Right lobe of liver (tissue), 4 donors: ENCODE results near the gene CAMTA1.

ENCODE experiments used
- POLR2A ChIP-seq: fragments of 450-650 bp; IDR thresholded peaks from one replicate; pipeline ENCODE4 v1.6.1; 2017; ENCODE audit warnings: antibody characterized with exemption, mild to moderate bottlenecking
- TF ChIP-seq, protein P1 (sequence below), 4 donors: fragments of 200-600 bp in 3 of 4; fragments of 450-650 bp in 1 of 4; IDR thresholded peaks; one replicate each; pipeline versions ENCODE4 v1.5.1 to v1.8.0; 2016 to 2022; ENCODE audit warnings: antibody characterized with exemption in 4 of 4, mild to moderate bottlenecking in 2 of 4
- donor health status: DM: no; HTN: no; CAD: no.
- donor health status: DM: no; HTN: no; CAD: no.
- donor health status: DM: no; HTN: yes; CAD: no.

DNA sequence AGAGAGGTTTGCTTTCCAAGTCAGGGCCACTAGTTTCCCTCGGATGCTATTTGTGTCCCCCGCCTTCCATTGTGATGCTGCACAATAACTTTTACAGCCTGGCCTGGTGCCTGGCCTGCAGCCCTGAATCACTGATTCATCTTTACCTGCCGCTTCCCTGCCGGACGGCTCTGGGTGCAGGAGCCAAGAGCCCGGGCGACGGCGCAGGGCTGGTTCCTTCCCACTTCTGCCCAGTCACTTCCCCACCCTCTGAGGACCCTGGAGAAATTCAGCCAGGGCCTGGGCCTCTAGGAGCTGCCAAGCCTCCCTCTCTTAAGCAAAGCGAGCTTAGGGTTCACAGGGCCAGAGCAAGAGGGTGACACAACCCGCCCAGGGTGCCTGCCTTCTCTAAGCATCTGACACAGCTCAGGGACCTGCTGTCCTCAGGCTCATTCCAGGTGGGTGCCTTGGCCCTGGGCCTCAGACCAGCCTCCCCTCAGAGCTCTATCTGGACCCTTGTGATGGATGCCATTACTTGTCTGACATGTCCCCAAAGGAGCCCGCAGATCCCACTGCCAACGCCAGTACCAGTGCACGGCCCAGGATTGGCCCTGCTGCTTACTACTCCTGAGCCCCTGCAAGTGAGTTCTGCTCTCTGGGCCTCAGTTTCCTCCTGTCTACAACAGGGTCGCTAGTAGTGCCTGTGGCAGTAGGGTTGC lies 604.8 kb downstream of the CAMTA1 start:
- TF ChIP-seq POLR2A, result no peak
- TF ChIP-seq, protein P1, sequence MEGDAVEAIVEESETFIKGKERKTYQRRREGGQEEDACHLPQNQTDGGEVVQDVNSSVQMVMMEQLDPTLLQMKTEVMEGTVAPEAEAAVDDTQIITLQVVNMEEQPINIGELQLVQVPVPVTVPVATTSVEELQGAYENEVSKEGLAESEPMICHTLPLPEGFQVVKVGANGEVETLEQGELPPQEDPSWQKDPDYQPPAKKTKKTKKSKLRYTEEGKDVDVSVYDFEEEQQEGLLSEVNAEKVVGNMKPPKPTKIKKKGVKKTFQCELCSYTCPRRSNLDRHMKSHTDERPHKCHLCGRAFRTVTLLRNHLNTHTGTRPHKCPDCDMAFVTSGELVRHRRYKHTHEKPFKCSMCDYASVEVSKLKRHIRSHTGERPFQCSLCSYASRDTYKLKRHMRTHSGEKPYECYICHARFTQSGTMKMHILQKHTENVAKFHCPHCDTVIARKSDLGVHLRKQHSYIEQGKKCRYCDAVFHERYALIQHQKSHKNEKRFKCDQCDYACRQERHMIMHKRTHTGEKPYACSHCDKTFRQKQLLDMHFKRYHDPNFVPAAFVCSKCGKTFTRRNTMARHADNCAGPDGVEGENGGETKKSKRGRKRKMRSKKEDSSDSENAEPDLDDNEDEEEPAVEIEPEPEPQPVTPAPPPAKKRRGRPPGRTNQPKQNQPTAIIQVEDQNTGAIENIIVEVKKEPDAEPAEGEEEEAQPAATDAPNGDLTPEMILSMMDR (IDR thresholded peaks at IDR 0.05), result no peak
